GM13976 (cell line): ENCODE data around the gene SCN11A.

Experiments used
- DNase-seq: peaks from one replicate; pipeline ENCODE4 v3.0.0; 2012; ENCODE audit warnings: low spot score
- in situ Hi-C: fragments of 300-500 bp; cut with MboI; formaldehyde crosslinking; loops from one replicate; pipeline ENCODE4 v1.12.0; 2022; ENCODE audit warnings: low sequenced_read_pairs, mixed read lengths, inconsistent platforms; ENCODE audit not compliant: unreplicated experiment
- TF ChIP-seq, protein P1 (sequence below): IDR thresholded peaks from 2 replicates; pipeline ENCODE4 v1.5.1; 2012; ENCODE audit warnings: borderline replicate concordance, mild to moderate bottlenecking; ENCODE audit not compliant: insufficient read depth; ENCODE audit errors: extremely low read depth, missing control alignments, control extremely low read depth

The SCN11A gene

DNA sequence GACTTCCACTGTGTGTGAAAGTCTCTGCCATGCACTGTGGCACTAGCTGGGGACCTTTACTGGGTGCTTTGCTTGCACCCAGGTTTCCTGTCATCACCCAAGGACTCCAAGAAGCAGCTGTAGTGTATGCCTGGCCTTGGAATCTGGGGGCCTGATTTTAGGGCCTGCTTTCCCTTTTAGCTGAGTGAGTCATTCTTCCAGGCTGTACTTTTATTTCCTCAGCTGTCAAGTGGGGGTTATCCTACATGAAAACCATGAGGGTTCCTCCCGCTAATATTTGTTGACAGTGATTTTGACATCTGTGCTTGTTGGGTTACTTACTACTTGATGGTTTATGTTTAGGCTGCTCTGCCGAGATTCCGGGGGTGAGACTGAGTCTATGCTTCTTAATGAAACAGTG is 37.1 kb upstream of the SCN11A start:
- TF ChIP-seq, protein P1, sequence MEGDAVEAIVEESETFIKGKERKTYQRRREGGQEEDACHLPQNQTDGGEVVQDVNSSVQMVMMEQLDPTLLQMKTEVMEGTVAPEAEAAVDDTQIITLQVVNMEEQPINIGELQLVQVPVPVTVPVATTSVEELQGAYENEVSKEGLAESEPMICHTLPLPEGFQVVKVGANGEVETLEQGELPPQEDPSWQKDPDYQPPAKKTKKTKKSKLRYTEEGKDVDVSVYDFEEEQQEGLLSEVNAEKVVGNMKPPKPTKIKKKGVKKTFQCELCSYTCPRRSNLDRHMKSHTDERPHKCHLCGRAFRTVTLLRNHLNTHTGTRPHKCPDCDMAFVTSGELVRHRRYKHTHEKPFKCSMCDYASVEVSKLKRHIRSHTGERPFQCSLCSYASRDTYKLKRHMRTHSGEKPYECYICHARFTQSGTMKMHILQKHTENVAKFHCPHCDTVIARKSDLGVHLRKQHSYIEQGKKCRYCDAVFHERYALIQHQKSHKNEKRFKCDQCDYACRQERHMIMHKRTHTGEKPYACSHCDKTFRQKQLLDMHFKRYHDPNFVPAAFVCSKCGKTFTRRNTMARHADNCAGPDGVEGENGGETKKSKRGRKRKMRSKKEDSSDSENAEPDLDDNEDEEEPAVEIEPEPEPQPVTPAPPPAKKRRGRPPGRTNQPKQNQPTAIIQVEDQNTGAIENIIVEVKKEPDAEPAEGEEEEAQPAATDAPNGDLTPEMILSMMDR: no peak
- no peak for DNase-seq
- in situ Hi-C loops: no loop called here

DNA sequence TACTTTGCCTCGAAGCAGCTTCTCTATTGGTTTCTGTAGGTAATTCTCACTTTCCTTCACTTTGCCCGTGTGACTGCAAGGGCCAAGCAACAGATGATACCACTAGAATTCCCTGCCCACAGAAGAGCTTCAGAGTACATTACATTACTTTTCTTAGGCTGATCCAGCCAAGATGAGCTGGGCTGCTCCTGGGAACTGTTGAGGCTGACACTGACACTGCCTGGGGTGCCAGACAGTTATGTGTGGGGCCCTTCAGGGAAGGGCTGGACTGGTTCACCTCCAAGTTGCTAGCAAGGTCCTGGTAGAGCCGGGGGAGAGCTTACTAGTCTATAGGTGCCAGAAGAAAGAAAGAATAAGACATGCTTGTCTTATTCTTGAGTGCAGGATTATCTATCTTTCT is 36.7 kb upstream of the SCN11A start:
- in situ Hi-C loops: no loop called here
- TF ChIP-seq, protein P1: no peak
- DNase-seq: no peak

DNA sequence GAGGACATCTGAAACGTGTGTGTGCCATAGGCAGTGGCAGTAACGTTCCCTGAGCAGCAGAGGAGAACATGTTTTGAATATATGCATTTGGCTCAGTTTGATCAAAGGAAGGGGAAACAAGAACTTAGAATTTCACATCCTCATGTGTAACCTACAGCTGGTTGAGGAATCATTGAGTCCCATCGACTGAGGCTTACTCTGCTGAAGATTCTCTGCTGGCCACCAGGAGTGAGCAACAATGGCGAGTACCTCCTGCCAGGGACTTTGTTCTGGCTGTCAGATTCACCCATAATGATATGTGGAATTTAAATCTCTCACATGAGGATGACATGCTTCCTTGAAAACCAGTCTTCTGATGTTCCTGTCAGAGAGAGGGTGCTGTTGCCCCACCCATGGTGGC is 34.4 kb upstream of the SCN11A start:
- in situ Hi-C loops: no loop called here
- DNase-seq: peak; percentile 25

DNA sequence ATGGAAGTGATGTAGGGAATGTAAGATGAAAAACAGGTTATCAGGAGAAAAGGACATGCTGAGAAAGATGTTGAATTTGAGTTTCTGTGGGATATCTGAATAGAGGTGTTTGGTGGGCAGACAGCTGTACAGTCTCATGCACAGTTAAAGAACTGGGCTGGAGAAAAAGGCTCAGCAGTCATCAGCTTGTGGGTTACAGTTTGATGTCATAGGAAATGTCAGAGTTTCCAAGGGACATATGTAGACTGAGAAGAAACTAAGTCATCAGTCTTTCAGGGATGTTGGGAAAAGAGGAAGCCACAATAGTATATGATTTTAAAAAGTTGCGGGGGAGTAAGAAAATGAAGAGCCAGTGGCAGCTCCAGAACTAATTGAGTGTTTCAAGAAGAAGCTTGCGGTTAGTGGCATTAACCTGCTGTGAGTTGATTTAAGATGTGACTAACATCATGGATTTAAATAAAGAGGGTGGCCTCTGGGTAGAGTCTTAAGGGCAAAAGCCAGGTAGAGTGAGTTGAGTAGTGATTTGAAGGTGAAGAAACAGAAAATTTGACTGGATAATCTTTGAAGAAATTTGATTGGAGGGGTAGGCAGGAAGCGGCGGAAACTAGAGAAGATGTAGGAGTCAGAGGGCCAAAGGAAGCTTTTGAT is 31.0 kb upstream of the SCN11A start:
- DNase-seq: no peak
- in situ Hi-C loops: no loop called here
- TF ChIP-seq, protein P1: no peak

More for the DNA sequence above, 34.4 kb upstream of the SCN11A start:
- TF ChIP-seq, protein P1: no peak

DNA sequence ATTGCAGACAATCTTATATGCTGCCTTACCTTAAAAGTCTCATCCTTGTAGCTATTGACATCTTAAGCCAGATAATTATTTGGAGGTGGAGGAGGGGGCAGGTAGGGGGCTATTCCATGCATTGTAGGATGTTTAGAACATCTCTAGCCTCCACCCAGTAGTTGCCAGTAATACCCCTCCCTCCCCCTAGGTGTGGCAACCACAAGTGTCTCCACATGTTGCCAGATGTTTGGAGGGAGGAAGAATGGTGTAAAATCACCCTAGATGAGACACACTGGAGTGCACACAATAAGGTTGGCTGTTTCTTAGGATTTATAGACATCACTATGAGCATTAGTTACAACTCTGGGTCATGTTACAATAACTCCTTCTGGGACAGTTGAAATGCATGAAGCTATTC is 28.3 kb upstream of the SCN11A start:
- DNase-seq: no peak
- in situ Hi-C loops: no loop called here
- TF ChIP-seq, protein P1: no peak

DNA sequence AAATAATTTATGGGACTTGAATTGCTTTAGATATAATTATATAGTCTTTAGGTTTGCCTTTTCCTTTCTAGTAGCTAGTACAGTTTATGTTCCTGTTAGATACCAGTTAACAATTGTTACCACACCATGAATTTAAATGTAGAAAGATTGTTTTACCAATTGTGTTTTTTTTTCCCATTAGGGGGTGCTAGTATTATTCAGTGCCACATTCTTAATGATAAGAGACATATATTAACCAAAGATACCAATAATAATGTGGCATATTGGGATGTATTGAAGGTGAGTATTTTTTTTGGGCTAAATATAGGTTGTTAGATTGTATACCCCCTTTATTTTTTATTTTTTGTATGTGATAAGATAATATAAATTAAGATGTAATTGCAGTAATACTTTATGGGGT is 27.8 kb upstream of the SCN11A start:
- no peak for DNase-seq
- TF ChIP-seq, protein P1: no peak
- in situ Hi-C loops: no loop called here
